NCI-H82 (cell line): ENCODE measurements around the gene SLC17A9.

Experiments
- DNase-seq: peaks from one replicate; lab custom pipeline; 2025; lab: John Stamatoyannopoulos, UW

The SLC17A9 gene

DNA sequence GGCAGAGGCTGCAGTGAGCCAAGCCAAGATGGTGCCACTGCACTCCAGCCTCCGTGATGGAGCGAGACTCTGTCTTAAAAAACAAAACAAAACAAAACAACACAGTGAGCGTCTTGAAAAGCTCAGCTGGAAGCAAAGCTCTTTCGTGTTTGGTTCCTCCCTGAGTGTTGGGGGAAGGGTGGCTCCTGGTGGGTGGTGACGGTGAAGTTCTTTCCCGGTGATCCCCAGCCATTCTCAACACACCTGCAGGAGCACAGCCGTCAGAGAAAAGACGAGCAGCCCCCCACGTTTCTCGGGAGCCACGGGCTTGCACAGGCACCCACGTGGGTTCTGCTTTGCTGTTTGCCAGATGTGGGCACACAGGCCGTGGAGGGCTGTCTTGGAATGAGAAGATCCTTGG, 51.0 kb downstream of the SLC17A9 start:
- no peak for DNase-seq

DNA sequence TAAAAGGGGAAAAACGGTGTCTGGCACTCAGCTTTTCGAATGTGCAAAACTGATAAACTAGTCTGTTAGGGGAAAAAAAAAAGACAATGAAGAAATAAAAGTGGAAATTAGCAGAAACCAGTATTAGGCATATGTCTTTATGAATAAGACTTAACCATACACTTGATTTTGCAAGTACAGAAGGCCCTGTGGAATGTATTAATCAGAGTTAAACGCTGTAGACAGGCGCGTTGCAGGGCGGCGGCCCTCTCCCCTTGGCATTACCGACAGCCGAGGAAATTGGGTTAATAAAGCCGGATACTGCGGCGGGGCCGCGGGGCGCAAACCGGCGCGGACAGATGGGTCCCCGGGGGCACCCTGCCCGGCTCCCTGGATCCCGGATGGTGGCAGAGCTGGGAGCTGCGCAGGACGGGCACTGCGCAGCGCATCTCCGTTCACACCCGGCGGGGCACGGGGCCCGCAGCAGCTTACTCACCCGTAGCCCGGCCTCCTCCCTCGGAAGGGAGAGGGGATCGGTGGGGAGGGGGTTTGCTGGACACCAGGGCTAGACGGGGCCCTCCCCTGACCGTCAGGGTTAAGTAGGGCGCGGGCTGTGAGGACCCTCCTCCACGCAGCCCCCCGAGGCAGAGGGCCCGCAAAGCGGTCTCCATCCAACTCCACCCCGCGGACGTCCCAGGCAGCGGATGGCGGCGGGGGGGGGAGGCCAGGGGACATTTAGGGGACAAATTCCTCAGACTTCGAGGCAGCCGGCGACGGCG, 52.3 kb downstream of the SLC17A9 start:
- DNase-seq, result no peak

DNA sequence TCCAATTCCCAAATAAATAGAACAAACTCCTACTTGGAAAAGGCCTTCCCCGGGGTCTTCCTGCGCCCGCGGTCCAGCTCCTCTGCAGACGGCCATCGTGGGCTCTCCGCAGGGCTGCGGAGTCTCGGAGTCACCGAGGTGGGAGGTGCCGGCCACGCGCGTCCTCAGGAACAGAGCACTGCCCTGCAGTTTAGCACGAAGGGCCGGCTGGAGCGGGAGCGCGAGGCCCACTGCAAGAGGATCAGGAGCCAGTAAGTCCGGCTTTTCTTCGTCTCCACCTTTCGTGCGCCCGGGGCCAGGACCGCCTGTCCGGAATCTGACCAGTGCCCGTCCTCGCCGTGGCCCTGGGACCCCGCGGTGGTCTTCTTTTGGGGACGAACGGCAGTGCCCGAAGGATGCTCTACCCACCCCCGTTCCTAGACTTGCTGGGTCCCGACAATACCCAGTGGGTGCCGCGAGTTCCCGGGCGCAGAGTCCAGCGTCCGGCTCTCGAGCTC, 52.9 kb downstream of the SLC17A9 start:
- DNase-seq, result no peak

DNA sequence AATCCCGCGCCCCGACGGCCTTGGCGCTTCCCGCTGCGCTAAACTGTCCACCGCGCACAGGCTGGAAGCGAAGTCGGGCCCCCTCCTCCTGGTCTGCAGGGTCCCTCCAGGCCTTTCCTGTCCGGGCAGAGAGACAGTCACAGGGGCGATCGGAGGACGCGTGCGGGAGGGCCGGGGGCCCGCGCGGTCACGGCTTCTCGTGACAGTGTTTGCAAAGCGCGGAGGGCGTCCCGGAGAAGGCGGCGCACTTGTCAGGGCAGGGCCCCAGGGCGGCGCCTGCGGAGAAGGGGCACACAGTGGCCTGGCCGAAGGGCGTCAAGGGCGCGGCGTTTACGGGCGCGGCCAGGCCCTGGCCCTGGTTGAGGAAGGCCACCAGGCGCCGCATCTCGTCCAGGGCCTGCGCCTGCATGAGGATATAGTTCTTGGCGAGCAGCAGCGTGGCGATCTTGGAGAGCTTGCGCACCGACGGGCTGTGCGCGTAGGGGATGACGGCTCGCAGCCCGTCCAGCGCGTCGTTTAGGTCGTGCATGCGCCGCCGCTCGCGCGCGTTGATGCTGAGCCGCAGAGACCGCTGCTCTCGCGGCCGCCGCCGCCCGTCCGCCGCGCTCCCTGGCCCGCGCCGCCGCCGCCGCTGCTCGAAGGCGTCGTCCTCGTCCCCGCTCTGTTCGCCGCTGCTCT, 53.5 kb downstream of the SLC17A9 start:
- peak; percentile 23 for DNase-seq

DNA sequence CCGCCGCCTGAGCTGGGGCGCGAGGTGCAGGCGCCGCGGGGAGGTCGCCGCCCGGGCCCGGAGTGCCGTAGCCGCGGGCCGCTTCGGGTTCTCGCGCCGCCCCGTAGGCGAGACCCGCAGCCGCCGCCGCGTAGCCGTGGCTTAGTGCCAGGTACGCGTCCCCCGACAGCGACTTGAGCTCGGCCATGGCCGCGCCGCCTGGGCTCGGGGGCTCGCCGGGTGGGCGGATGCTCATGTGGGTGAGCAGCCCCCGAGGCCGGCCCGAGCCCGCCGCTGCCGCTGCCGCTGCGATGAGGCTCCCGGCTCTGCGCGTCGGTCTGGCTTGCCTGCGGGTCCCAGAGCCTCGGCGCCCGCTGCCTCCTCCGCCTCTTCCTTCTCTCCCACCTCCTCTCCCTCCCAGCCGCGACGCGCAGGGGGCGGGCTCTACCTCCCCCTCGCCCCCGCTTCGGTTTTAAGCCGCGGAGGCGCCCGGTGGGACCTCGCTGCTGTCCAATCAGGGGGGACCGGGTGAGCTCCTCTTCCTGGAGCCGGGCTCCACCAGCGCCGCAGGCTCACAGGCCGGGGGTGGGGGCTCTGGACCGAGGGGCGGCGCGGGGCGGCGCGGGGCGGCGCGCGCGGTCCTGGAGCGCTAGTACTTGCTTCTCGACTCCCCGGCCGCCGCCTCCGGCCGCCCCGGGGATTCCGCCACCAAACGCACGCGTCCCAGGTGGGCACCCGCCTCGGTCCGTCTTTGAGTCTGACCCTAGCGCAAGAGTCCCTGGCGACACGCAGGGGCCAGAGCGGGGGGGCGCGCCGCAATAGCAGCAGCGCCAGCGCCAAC, 54.2 kb downstream of the SLC17A9 start, which contains the start of gene BHLHE23:
BHLHE23 (minus strand) TSS at position 425 of the 820 bp plus-strand sequence; CDS start at position 235, 190 bp downstream.
- peak; percentile 82 for DNase-seq

DNA sequence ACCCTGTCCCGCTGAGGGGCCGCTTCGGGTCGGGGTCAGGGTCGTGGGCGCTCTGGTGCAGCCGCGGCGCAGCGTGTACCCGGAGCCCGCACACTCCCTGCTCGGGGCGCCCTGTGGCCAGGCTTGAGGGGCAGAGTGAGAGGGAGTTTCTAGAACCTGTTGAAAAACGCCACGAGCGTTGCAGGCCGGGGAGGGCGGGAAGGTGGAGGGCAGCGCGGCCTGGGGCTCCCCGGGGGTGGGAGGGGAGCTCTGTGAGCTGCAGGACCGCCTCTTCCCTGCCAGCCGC, 54.8 kb downstream of the SLC17A9 start:
- DNase-seq, result no peak

DNA sequence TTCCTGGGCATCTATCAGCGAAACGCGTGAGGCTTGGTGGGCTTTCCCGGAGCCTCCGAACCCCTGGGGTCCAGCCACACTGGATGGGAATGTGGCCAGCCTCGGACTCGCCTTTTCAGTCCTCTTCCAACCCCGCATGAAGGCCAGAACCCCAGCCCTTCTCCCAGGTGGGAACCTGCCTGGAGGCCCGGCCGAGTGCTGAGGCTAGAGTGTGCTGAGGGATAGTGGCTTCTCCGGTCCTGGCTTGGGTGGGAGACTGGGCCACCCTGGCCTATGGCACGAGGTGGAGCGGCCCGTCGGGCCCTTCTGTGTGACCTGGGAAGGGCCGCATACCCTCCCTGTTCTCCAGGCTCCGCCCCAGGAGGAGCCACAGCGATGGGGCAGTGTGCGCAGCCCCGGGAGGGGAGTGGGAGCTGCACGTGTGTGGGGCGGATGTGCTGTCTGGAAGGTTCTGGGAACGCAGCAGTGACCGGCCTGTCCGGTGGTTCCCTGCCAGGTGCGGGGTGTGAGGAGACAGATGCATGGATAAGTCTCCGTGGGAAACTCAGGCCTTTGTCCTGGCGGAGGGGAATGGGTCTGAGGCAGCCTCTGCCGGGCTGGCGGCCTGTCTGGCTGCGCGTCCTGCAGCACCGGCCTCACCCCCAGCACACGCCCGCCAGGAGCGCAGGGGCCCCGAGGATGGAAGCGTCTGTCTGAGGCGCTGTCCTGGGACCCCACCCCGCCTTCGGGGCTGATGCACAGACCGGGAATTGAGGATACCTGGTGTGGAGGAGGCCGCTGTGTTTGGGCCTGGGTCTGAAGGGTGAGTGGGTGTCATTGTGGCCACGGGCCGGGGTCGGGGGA, 55.4 kb downstream of the SLC17A9 start:
- no peak for DNase-seq

DNA sequence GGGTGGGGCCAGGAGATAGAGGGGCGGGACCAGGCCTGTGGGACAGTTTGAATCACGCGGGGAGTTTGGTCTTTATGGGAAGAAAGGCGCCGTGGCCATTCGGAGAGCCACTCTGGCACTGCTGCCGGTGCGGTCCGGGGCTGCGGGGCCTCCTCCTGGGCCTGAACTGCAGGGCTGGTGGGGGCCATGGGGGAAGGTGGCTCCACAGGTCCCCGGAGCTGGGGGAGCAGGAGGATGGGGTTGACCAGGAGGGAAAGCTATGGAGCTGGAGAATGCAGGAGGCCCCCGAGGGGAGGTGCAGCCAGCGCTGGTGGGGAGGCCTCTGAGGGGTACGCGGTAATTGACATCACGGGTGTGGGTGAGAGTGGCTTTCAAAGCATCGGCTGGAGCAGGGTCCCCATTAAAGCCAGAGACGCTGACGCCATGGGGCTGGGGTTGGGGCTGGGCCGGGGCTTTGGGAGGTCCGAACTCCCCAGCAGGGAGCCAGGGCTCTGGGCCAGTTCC, 56.1 kb downstream of the SLC17A9 start:
- DNase-seq, result no peak

DNA sequence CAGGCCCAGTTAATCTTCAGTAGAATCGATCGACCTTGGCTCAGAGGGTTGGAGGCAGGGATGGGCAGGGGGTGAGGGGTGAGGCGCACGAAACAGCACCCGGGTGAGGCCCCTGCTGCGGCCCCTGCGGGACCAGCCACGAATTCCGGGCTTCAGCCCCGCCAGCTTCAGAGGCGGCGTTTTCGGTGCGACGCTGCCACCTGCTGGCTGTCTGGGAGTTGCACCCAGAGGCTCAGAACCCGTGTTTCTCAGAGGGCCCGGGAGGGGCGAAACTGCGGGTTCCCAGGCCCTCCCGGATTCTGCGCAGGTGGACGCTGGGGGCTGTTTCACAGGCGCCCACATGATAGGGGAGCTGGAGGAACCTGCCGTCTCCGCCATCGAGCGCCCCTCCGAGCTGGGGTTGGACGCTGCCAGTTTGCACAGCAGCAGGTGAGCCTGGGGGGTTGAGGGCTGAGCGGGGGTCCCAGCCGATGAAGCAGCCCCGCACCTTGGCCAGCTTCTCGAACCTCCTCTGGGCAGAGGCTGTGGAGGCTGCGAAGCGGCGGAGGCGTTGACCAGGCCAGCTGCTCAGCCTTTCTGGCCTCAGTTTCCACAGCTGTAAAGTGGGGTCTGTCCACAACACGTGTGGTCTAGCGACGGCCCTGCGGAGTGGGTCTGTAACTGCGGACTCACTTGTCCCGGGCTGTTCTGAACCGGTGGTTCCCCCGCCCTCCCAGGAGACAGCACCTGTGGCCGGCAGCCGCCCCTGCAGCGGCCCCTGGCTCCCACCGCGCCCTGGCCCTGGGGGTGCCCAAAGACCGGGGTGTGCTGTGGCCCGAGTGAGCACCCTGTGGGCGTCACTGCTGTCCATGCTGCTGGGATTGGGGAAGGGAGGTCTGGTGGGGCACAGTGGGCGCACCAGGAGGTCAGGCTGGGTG, 56.8 kb downstream of the SLC17A9 start:
- peak; percentile 83 for DNase-seq

DNA sequence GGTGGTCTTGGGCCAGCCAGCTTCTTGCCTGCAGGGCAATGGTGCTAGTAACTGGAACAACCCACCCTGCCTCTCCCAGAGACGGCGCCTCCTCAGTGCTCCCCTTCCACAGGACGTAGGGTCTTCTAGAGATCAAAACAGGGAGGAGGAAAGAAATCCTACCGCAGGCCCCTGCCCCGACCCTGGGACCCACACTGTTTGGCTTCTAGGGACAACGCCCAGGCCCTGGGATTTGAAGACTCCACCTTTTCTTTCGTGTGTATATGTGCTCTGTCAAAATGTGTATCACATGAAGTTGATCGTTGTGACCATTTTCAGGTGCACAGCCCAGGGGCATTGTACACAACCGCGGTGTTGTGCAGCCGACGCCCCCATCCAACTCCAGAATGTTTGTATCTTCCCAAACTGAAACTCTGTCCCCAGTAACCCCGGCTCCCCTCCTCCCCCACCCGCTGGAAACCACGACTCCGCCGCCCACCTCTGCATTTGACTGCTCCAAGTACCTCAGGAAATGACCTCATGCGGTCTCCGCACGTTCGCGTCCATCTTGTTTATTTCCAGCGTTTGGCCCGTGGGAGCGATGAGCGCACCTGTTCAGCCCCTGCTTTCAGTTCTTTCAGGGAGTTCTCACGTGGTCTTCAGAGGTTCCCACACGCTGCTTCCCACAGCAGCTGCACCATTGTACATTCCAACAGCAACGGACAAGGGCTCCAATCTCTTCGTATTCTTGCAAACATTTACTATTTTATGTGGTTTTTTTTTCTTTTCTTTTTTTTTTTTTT, 57.7 kb downstream of the SLC17A9 start:
- no peak for DNase-seq

DNA sequence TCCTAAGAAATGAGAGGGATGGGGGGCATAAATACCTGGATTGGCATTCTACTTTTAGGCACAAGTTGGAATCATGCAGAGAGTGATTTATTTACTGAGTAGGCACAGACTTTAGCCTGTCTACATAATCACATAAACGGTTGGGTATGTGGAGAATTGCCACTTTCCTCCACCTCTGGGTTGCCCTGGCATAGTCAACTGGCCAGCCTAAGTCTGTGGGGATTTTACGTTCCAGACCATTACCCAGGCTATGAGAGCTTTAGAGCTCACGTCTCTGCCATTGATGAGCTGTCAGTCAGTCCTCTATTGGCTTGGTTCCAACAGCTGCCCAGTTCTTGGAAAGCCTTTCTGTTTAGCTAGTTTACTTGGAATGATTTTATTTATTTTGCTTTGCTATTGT, 59.3 kb downstream of the SLC17A9 start:
- peak; percentile 73 for DNase-seq

DNA sequence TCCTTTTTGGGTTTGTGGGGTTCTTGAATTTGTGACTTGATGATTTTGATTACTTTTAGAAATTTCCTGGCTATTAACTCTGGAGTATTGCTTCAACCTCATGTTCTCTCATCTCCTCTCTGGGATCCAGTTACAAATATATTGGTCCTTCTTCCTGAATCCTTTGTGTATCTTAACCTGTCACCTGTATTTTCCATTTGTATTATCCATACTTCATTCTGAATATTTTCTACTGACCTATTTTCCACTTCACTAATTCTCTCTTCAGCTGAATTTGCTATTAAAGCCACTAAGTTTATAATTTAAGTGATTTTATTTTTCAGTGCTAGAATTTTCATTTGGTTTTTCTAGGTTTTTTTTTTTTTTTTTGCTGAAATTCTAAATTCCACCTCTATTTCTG, 60.7 kb downstream of the SLC17A9 start:
- no peak for DNase-seq

DNA sequence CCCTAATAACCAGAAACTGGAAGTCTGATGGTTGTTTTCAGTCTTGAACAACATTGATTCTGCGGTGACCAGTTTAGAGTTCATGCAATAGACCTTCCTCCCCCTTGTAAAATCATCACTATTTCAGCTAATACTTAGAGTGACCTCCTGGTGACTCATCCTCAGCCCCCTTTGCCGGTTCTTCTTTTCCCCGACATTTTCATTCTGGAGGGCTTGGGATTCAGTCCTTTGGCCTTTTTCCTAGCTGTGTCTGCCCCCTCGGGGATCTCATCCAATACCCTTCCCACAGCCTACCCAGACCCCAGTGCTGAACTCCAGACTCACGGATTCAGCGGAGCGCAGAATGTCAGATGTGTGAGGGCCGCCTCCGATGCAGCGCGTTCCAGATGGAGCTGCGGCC, 61.8 kb downstream of the SLC17A9 start:
- DNase-seq, result no peak

DNA sequence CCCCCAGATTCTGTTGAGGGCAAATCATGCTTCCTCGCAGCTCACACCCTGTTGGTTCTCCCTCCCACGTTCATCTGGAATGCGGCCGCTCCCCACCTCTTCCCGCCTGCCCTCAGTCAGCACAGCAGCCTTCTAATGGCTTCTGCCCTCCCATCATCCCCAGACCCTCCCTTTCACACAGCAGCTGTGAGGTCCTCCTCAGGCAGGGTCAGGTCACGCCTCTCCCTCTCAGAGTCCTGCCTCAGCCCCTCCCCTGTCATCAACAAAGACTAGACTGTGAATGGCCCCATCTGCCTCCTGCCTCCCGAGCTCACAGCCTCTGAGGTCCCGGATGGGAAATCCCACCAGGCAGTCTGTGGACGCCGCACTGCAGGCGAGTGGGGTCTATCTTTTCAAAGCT, 62.2 kb downstream of the SLC17A9 start:
- DNase-seq, result peak; percentile 88

DNA sequence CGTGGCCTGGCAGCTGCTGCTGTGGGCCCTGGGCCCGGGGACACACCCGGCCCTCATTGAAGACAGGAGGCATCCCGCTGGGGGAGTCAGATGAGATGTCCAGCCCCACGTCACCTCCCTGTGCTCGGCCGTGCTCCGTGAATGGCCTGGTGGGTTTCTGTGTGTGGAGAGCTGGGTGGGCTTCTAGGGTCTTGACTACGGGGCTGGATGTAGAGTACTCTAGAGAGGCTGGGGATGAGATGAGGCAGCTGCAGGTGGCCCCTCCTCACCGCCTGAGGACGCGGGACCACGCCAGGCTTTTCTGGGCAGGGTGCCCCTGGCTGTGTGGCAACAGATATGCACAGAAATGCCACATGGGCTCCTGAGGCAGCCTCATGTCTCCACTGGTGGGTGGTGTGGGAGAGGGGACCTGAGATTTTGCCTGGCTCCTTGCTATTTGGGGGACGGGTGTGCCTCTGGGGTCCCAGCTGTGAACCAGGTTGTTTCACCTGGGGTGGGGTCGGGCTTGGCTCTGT, 62.7 kb downstream of the SLC17A9 start:
- DNase-seq, result no peak

DNA sequence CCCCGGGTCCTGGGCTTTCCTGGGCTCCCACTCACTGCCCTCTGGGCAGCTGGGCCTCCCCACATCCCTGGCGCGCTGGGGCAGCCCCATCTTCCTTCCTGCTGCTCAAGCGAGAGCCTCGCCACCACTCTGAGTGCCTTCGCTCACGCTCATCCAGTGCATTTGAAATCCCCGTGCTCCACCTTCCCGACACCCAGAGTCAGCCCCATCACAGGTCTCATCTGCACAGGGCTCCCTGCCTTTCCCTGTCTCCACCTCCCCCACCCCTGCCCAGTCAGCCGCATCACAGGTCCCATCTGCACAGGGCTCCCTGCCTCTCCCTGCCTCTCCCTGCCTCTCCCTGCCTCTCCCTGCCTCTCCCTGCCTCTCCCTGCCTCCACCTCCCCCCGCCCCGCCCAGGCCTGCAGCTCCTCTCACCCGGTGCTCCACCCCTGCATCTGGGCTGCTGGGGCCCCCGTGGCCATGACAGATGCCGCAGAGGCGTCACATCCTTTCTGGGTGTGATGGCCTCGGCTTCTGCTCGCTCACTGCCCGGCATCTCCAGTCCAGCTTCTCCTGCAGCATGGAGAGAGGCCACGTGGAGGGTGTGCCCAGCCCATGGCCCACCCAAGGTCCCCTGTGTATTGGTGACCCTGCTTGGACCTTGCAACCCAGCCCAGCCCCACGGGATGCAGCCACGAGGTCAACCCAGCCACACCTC, 63.3 kb downstream of the SLC17A9 start:
- DNase-seq, result no peak

DNA sequence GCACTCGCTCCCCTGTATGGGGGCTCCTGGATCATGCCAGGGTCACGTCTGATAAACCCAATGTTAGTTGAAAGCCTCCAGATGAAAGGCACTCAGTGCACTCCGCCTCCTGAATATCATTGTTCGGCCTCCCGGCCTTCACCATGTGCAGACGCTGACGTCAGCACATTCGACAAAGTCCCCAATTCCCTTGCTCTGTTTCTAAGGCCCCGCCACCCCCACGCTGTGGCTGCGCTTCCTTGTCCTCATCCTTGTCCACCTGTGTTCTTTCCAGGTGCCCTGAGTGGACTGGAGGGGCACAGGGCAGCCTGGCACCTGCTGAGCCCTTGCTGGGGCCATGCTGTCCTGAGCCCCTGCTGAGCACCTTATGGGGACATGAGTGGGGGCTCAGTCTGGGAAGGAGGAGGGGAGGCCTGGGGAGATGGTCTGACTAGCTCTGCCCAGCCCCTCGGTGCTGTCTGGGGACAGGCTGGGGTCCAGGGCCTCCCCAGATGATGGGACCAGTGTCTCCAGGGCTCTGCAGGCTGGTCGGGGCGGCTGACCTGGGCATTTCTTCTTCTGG, 64.1 kb downstream of the SLC17A9 start:
- DNase-seq, result no peak

DNA sequence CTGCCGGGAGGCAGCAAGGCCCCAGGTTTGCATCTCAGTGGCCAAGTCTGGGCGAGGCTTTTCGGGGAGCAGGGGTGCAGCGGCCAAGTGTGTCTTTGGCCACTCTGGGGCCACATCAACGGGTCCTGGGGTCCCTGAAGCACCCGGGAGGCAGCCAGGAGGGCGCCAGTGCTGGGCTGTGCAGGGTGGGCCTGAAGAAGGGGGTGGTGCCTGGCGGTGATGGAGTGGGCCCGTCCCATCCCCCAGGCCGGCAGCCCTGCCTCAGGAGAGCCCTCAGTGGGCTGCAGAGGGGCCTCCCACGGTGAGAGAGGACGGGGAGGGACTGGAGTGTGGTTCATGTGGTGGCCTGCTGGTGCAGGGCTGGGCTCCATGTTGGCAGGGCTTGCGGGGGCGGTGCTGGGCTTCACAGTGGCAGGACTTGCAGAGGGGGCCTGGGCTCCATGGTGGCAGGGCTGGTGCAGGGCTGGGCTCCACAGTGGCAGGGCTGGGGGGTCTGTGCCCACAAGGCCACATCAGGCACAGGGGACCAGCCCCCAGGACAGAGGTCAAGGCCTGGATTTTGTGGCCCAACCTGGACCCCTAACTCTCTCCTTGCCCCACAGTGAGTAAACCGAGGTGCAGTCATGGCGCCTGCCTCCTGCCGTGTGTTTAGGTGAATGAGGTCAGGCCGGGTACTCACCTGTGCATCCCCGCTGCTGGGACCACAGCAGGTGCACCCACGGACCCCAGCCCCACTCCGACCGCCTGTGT, 64.7 kb downstream of the SLC17A9 start:
- DNase-seq, result no peak
